ENCODE results near the gene SYT5.

DNA sequence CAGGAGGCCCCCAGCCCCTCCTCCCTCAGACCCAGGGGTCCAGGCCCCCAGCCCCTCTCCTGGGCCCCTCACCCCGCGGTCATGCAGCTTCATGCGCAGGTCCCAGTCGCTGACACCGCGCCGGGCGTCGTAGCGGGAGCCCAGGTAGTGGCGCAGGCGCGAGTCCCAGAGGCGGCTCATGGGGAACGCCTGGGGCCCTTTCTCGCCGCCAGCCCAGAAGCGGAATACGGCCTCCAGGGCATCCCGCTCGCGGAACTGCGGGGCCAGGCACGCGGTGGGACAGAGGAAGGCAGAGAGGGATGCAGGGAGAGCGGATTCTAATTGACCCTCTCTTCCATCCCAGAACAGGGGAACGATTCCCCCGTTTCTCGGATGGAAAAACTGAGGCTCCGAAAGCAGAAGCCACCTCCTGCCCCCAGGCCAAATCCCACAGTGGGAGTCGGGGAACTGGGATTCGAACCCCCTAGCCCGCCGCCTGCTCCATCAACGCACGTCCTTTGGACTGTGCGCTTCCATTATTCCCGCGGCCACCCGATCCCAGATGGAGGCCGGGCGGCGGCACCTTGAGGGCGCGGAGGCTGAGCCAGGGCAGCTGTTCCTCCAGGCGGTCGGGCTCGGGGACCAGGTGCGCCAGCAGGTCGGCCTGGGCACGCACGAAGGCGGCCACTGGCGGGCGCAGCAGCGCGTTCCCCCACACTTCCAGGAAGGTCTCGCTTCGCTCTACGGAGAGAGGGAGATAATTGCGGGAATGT, 18.3 kb downstream of the SYT5 start:
- TF ChIP-seq, protein P1, sequence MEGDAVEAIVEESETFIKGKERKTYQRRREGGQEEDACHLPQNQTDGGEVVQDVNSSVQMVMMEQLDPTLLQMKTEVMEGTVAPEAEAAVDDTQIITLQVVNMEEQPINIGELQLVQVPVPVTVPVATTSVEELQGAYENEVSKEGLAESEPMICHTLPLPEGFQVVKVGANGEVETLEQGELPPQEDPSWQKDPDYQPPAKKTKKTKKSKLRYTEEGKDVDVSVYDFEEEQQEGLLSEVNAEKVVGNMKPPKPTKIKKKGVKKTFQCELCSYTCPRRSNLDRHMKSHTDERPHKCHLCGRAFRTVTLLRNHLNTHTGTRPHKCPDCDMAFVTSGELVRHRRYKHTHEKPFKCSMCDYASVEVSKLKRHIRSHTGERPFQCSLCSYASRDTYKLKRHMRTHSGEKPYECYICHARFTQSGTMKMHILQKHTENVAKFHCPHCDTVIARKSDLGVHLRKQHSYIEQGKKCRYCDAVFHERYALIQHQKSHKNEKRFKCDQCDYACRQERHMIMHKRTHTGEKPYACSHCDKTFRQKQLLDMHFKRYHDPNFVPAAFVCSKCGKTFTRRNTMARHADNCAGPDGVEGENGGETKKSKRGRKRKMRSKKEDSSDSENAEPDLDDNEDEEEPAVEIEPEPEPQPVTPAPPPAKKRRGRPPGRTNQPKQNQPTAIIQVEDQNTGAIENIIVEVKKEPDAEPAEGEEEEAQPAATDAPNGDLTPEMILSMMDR (IDR thresholded peaks at IDR 0.05; ENCODE audit: extremely low read depth in 1 of 2, insufficient read depth in 1 of 2, low read depth in 1 of 2, low read length in 2 of 2), result no peak
- TF ChIP-seq POLR2A (IDR thresholded peaks at IDR 0.05; ENCODE audit: low read depth, low read length) (no peak), POLR2AphosphoS5 (IDR thresholded peaks at IDR 0.05; ENCODE audit: insufficient read depth, low read depth, low read length) (no peak)

All from endothelial cell of umbilical vein (primary cell).